Calu3 (cell line): ENCODE measurements around the gene TSPAN7. TPM values are rescaled to one million over a fixed set of nuclear protein-coding genes. Genes with fewer than 3 reads are reported as not detected.

Source experiments
- BruUV-seq: library from RNA; stranded (reverse); fragments of 400-500 nt; replicated peaks from 2 replicates; lab custom pipeline; 2021; lab: Mats Ljungman, UMichigan
- CTCF ChIA-PET: fragments of 300-600 bp; sonication (Branson Sonifier 250); formaldehyde crosslinking; loops from one replicate; lab custom pipeline; 2022; ENCODE audit warnings: antibody characterized with exemption; lab: Charles Lee
- DNase-seq: peaks from one replicate; pipeline ENCODE4 v3.0.0; 2022
- H3K27ac Mint-ChIP-seq: one replicate; pipeline ENCODE4 v1.8.0; 2022; ENCODE audit warnings: mixed read lengths; ENCODE audit not compliant: unreplicated experiment
- H3K27me3 Mint-ChIP-seq: one replicate; pipeline ENCODE4 v1.8.0; 2022; ENCODE audit warnings: mixed read lengths; ENCODE audit not compliant: unreplicated experiment
- H3K36me3 Mint-ChIP-seq: one replicate; pipeline ENCODE4 v1.8.0; 2022; ENCODE audit warnings: mild to moderate bottlenecking, moderate library complexity, mixed read lengths; ENCODE audit not compliant: insufficient read depth, unreplicated experiment
- H3K4me1 Mint-ChIP-seq: one replicate; pipeline ENCODE4 v1.8.0; 2022; ENCODE audit warnings: mild to moderate bottlenecking, low read depth, mixed read lengths; ENCODE audit not compliant: unreplicated experiment
- H3K4me3 Mint-ChIP-seq: one replicate; pipeline ENCODE4 v1.8.0; 2022; ENCODE audit warnings: mild to moderate bottlenecking, low read depth, moderate library complexity, mixed read lengths; ENCODE audit not compliant: unreplicated experiment
- H3K9me3 Mint-ChIP-seq: one replicate; pipeline ENCODE4 v1.8.0; 2022; ENCODE audit warnings: low read depth, mixed read lengths; ENCODE audit not compliant: unreplicated experiment
- CTCF ChIP-seq: fragments of 200-600 bp; IDR thresholded peaks from one replicate; pipeline ENCODE4 v1.8.0; 2022; ENCODE audit warnings: antibody characterized with exemption; ENCODE audit not compliant: unreplicated experiment
- intact Hi-C: fragments of 100-400 bp; cut with micrococcal nuclease; formaldehyde crosslinking; loops from one replicate; pipeline ENCODE4 v1.10.0; 2022; ENCODE audit not compliant: unreplicated experiment
- total RNA-seq: library from RNA; stranded (reverse); gene quantifications from 2 replicates; pipeline ENCODE4 v1.2.3, GENCODE V29; 2022

The TSPAN7 gene
- total RNA-seq, 1 experiment from 2014 or later = 0.21 TPM

- intact Hi-C loops = no loop called here
These were observed 13.5 kb downstream of the TSPAN7 start for GRCh38 chrX:38574858-38575257.

GRCh38 chrX:38575888-38576287 is 14.5 kb downstream of the TSPAN7 start:
- Mint-ChIP-seq H3K27ac (no peak overlapping the region), H3K4me1 (no peaks in the 10 kb centered on the region), H3K4me3 (no peak overlapping the region), H3K36me3 (no peaks in the 10 kb centered on the region), H3K27me3 (no peaks in the 10 kb centered on the region), H3K9me3 (no peaks in the 10 kb centered on the region)
- intact Hi-C loops = no loop called here
- DNase-seq = no peak
- CTCF ChIA-PET = no interaction called here
- no peak for TF ChIP-seq CTCF
- no TSS peak for BruUV-seq

More at GRCh38 chrX:38574858-38575257, 13.5 kb downstream of the TSPAN7 start:
- DNase-seq = no peak
- BruUV-seq = no TSS peak
- CTCF ChIA-PET = no interaction called here
- Mint-ChIP-seq H3K4me3 (no peak overlapping the region), H3K27ac (no peak overlapping the region), H3K4me1 (no peaks in the 10 kb centered on the region), H3K36me3 (no peaks in the 10 kb centered on the region), H3K9me3 (no peaks in the 10 kb centered on the region), H3K27me3 (no peaks in the 10 kb centered on the region)
- no peak for TF ChIP-seq CTCF

GRCh38 chrX:38577738-38578137 is 16.4 kb downstream of the TSPAN7 start:
- no peak for TF ChIP-seq CTCF
- intact Hi-C loops = no loop called here
- no peak overlapping the region for H3K27ac Mint-ChIP-seq
- no peaks in the 10 kb centered on the region for H3K4me1 Mint-ChIP-seq
- no peaks in the 10 kb centered on the region for H3K36me3 Mint-ChIP-seq
- no peak overlapping the region for H3K4me3 Mint-ChIP-seq
- peaks cover 5% of the 10 kb centered on the region for H3K27me3 Mint-ChIP-seq
- CTCF ChIA-PET = no interaction called here
- no peaks in the 10 kb centered on the region for H3K9me3 Mint-ChIP-seq
- no TSS peak for BruUV-seq
- DNase-seq = no peak

- Mint-ChIP-seq H3K36me3 (no peaks in the 10 kb centered on the region), H3K27me3 (peaks cover 9% of the 10 kb centered on the region), H3K4me1 (no peaks in the 10 kb centered on the region), H3K27ac (no peak overlapping the region), H3K4me3 (no peak overlapping the region), H3K9me3 (no peaks in the 10 kb centered on the region)
- DNase-seq = no peak
- intact Hi-C loops = no loop called here
- CTCF ChIA-PET = no interaction called here
- TF ChIP-seq CTCF = no peak
- BruUV-seq = no TSS peak
These were observed 16.8 kb downstream of the TSPAN7 start for GRCh38 chrX:38578167-38578566.
